B cell (primary cell): ENCODE measurements around the gene ALDH1L2.

Experiments
- CTCF ChIP-seq: fragments of 200-600 bp; IDR thresholded peaks from one replicate; pipeline ENCODE4 v1.8.0; 2022; ENCODE audit warnings: antibody characterized with exemption, mild to moderate bottlenecking
- EZH2 ChIP-seq: IDR thresholded peaks from 2 replicates; pipeline ENCODE4 v1.6.1; 2012; ENCODE audit warnings: borderline replicate concordance, low read depth, mild to moderate bottlenecking, moderate library complexity, low read length; ENCODE audit not compliant: insufficient read depth, poor library complexity, severe bottlenecking

GRCh38 chr12:105077435-105077834 is 6.8 kb downstream of the ALDH1L2 start:
- no peak for TF ChIP-seq CTCF
- no peak for TF ChIP-seq EZH2
